Gastrocnemius medialis (tissue), 4 donors: ENCODE measurements around the gene LSAMP. TPM values are rescaled to one million over a fixed set of nuclear protein-coding genes. Genes with fewer than 3 reads are reported as not detected.
A peak's percentile ranks its signal among the peaks of the same experiment; 100 is the strongest.

Source experiments
- ATAC-seq, 2 donors: fragments of 150-250 bp; one replicate each; pipeline ENCODE4 v1.9.1; 2016
- DNase-seq, 2 donors: peaks; one replicate each; pipeline ENCODE4 v3.0.0-alpha.2; 2019
- H3K27ac ChIP-seq, 4 donors: fragments of 200-600 bp; sonication (generic); 1 replicate in 1 of 4; 2 replicates in 3 of 4; pipeline ENCODE4 v1.5.1; 2016 to 2018; ENCODE audit warnings: mild to moderate bottlenecking in 2 of 4, moderate library complexity in 1 of 4
- H3K27me3 ChIP-seq, 3 donors: fragments of 200-600 bp; sonication (generic) in 2 of 3; 1 replicate in 1 of 3; 2 replicates in 2 of 3; pipeline versions ENCODE4 v1.5.1 to v1.6.0; 2016 to 2019; ENCODE audit warnings: mild to moderate bottlenecking in 1 of 3, moderate library complexity in 1 of 3
- H3K36me3 ChIP-seq, 2 donors: fragments of 200-600 bp; sonication (generic) in 1 of 2; one replicate each; pipeline ENCODE4 v1.5.1; 2017 to 2018
- H3K4me1 ChIP-seq, 2 donors: fragments of 200-600 bp; sonication (generic) in 1 of 2; one replicate each; pipeline ENCODE4 v1.5.1; 2016 to 2017; ENCODE audit warnings: mild to moderate bottlenecking in 2 of 2
- H3K4me3 ChIP-seq, 4 donors: fragments of 200-600 bp; sonication (generic) in 3 of 4; 1 replicate in 1 of 4; 2 replicates in 3 of 4; pipeline ENCODE4 v1.5.1; 2016 to 2019; ENCODE audit warnings: mild to moderate bottlenecking in 2 of 4
- H3K9me3 ChIP-seq, 3 donors: fragments of 200-600 bp; sonication (generic) in 2 of 3; 1 replicate in 1 of 3; 2 replicates in 2 of 3; pipeline ENCODE4 v1.5.1; 2016 to 2019
- CTCF ChIP-seq, 5 experiments: fragments of 450-650 bp in 3 of 5; fragments of 200-600 bp in 2 of 5; sonication (generic) in 2 of 5; IDR thresholded peaks in 4 of 5; conservative IDR thresholded peaks in 1 of 5; 1 replicate in 4 of 5; 2 replicates in 1 of 5; pipeline ENCODE4 v1.5.1; 2016 to 2019; ENCODE audit warnings: antibody characterized with exemption in 5 of 5, mild to moderate bottlenecking in 3 of 5, moderate library complexity in 3 of 5
- POLR2A ChIP-seq, 2 donors: fragments of 450-650 bp; IDR thresholded peaks; one replicate each; pipeline ENCODE4 v1.6.1; 2017; ENCODE audit warnings: antibody characterized with exemption in 2 of 2, mild to moderate bottlenecking in 2 of 2, moderate library complexity in 2 of 2
- in situ Hi-C, 4 donors: fragments of 200-750 bp; cut with MboI; loops; one replicate each; pipeline versions ENCODE4 v1.15.0 to v1.8.0; 2017; ENCODE audit warnings: low sequenced_read_pairs in 4 of 4
- intact Hi-C: fragments of 100-400 bp; cut with DNase I; formaldehyde crosslinking; loops from one replicate; pipeline ENCODE4 v1.15.1; 2023; ENCODE audit warnings: low total_unique reads
- total RNA-seq, 4 donors: library from RNA; depleted of rRNA; stranded (reverse); fragments of >200 nt; gene quantifications; one replicate each; pipeline versions ENCODE4 v1.1.0 to v1.2.3, GENCODE V29; 2016

The LSAMP gene
- total RNA-seq, 4 donors from 2014 or later, result 0.07 to 0.10 TPM; not detected in 2

- no peak overlapping the region for H3K27ac ChIP-seq
- in situ Hi-C loops (no loop called here), intact Hi-C loops (no loop called here)
- H3K27me3 ChIP-seq, result no peaks in the 10 kb centered on the region
- no peaks in the 10 kb centered on the region for H3K36me3 ChIP-seq
- H3K4me1 ChIP-seq, result no peaks in the 10 kb centered on the region
- no peak overlapping the region for H3K4me3 ChIP-seq
- no peak for ATAC-seq
- no peaks in the 10 kb centered on the region for H3K9me3 ChIP-seq
- TF ChIP-seq POLR2A (IDR thresholded peaks at IDR 0.05) (no peak), CTCF (IDR thresholded peaks at IDR 0.05 in 4 of 5, conservative IDR thresholded peaks at IDR 0.05 in 1 of 5) (no peak)
- no peak for DNase-seq
Measured at GRCh38 chr3:115915061-115915460, 530.2 kb downstream of the LSAMP start.

- Histone ChIP-seq H3K36me3 (no peaks in the 10 kb centered on the region), H3K27ac (no peak overlapping the region), H3K4me3 (no peak overlapping the region), H3K9me3 (no peaks in the 10 kb centered on the region), H3K4me1 (no peaks in the 10 kb centered on the region), H3K27me3 (no peaks in the 10 kb centered on the region)
- no peak for DNase-seq
- TF ChIP-seq CTCF (IDR thresholded peaks at IDR 0.05 in 4 of 5, conservative IDR thresholded peaks at IDR 0.05 in 1 of 5), result peak in 1 of 5 experiments; percentile 22
- no peak for TF ChIP-seq POLR2A (IDR thresholded peaks at IDR 0.05)
- no peak for ATAC-seq
- in situ Hi-C loops, result no loop called here
- intact Hi-C loops, result no loop called here
Measured at GRCh38 chr3:115913069-115913686, 532.1 kb downstream of the LSAMP start.

- ATAC-seq (no peak), DNase-seq (peak in 1 of 2 donors; percentile 15)
- intact Hi-C loops (no loop called here), in situ Hi-C loops (no loop called here)
- no peaks in the 10 kb centered on the region for H3K36me3 ChIP-seq
- no peak for TF ChIP-seq POLR2A (IDR thresholded peaks at IDR 0.05)
- no peak for TF ChIP-seq CTCF (IDR thresholded peaks at IDR 0.05 in 4 of 5, conservative IDR thresholded peaks at IDR 0.05 in 1 of 5)
- H3K27ac ChIP-seq, result no peak overlapping the region
- H3K4me1 ChIP-seq, result no peaks in the 10 kb centered on the region
- no peaks in the 10 kb centered on the region for H3K27me3 ChIP-seq
- H3K9me3 ChIP-seq, result no peaks in the 10 kb centered on the region
- H3K4me3 ChIP-seq, result no peak overlapping the region
Measured at GRCh38 chr3:115912372-115912771, 532.9 kb downstream of the LSAMP start.

GRCh38 chr3:115905871-115906270 lies 539.4 kb downstream of the LSAMP start:
- Histone ChIP-seq H3K4me3 (no peak overlapping the region), H3K36me3 (no peaks in the 10 kb centered on the region), H3K4me1 (no peaks in the 10 kb centered on the region), H3K9me3 (no peaks in the 10 kb centered on the region), H3K27ac (no peak overlapping the region), H3K27me3 (no peaks in the 10 kb centered on the region)
- intact Hi-C loops, result no loop called here
- ATAC-seq (no peak), DNase-seq (no peak)
- in situ Hi-C loops, result no loop called here
- no peak for TF ChIP-seq CTCF (IDR thresholded peaks at IDR 0.05 in 4 of 5, conservative IDR thresholded peaks at IDR 0.05 in 1 of 5)

GRCh38 chr3:115903843-115904242 lies 541.4 kb downstream of the LSAMP start:
- Histone ChIP-seq H3K9me3 (no peaks in the 10 kb centered on the region), H3K4me3 (no peak overlapping the region), H3K36me3 (no peaks in the 10 kb centered on the region), H3K4me1 (no peaks in the 10 kb centered on the region), H3K27me3 (no peaks in the 10 kb centered on the region), H3K27ac (no peak overlapping the region)
- intact Hi-C loops, result no loop called here
- in situ Hi-C loops, result no loop called here
- TF ChIP-seq POLR2A (IDR thresholded peaks at IDR 0.05) (no peak), CTCF (IDR thresholded peaks at IDR 0.05 in 4 of 5, conservative IDR thresholded peaks at IDR 0.05 in 1 of 5) (no peak)
- DNase-seq, result no peak
- no peak for ATAC-seq
